GM20000 (cell line): ENCODE data around the gene SYNDIG1.

Experiments
- DNase-seq: peaks from one replicate; pipeline ENCODE4 v3.0.0; 2012; ENCODE audit warnings: low spot score
- CTCF ChIP-seq: IDR thresholded peaks from 2 replicates; pipeline ENCODE4 v1.5.1; 2012; ENCODE audit warnings: mild to moderate bottlenecking, control low read depth; ENCODE audit errors: extremely low read depth, missing control alignments

The SYNDIG1 gene

GRCh38 chr20:24425523-24426135 is 43.8 kb upstream of the SYNDIG1 start:
- TF ChIP-seq CTCF, result no peak

GRCh38 chr20:24431279-24432045 is 38.0 kb upstream of the SYNDIG1 start:
- DNase-seq, result no peak
- no peak for TF ChIP-seq CTCF

More at GRCh38 chr20:24425523-24426135, 43.8 kb upstream of the SYNDIG1 start:
- no peak for DNase-seq

- DNase-seq, result no peak
- no peak for TF ChIP-seq CTCF
These were observed 37.4 kb upstream of the SYNDIG1 start for GRCh38 chr20:24432046-24432442.

GRCh38 chr20:24436160-24436559 is 33.3 kb upstream of the SYNDIG1 start:
- DNase-seq, result no peak
- TF ChIP-seq CTCF, result no peak

GRCh38 chr20:24437196-24438082 is 32.0 kb upstream of the SYNDIG1 start:
- DNase-seq, result no peak
- no peak for TF ChIP-seq CTCF

GRCh38 chr20:24438331-24438730 is 31.1 kb upstream of the SYNDIG1 start:
- no peak for DNase-seq
- TF ChIP-seq CTCF, result no peak

GRCh38 chr20:24439737-24440387 is 29.6 kb upstream of the SYNDIG1 start:
- DNase-seq, result no peak
- TF ChIP-seq CTCF, result no peak
